HG03571 (cell line): ENCODE measurements around the gene CPLX1.
"Not testable (repeated sequence)": the region's sequence is repeated elsewhere in the genome, so short reads cannot be mapped to it uniquely, and the experiment has no call there.

Source experiments
- ATAC-seq: cut with Tn5 transposase; IDR thresholded peaks from one replicate; pipeline ENCODE4 v1.9.1; 2021; ENCODE audit not compliant: unreplicated experiment

The CPLX1 gene

DNA sequence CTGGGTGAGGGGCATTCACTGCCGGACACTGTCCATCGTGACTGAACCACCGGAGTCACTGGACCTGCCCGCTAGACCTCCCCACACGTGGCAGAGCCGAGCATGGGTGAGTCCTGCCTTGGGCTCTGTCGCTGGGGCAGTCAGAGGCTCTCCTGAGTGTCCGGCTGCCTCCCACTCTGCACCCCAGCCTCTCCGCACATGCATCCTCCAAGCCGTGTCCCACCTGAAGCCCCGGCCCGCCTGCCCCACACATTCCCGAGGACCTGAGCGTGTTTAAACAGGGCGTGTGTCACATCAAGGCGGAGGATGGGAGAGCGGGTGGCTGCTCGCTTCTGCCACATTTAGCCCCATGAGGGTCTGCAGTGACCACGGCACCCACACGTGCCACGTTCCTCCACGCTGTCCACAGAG is 4.7 kb downstream of the CPLX1 start:
- no peak for ATAC-seq

DNA sequence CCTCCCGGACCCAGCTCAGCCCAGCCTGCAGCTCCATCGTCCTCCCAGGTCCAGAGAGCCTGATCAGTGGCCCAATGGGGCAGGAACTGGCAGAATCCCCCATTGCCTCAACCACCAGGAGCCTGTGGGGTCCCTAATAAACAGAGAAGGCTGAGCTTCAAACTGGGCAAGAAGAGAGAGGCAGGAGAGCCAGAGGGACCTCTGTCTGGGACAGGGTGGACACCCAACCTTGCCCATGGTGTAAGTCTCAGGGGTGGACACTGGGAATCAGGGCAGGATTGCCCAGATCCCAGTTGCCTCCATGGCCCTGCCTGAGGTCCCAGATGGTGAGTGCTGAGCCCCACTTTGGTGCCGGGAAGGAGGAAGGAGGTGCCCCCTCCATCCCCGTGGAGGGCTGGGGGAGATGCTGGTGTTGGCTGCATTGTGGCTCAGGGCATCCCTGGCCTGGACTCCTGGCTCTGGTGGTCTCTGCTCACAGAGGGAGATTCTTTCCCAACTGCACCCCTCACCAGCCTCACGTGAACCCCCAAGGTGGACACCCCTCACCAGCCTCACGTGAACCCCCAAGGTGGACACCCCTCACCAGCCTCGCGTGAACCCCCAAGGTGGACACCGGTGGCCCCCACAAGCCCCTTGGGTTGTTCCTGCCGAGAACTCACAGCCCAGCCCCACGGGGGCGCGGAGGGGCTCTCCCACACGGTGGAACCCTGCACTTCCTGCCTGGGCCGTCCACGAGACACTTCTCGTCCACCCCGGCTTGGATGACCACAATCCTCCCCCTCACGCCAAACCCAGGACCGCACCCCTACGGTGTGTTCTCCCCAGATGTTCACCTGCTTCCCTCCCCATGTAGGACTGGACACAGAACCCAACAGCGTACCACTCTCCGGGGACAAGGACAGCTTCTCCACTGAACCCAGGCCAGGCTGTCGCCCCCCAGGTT is 5.4 kb downstream of the CPLX1 start:
- ATAC-seq = no peak

DNA sequence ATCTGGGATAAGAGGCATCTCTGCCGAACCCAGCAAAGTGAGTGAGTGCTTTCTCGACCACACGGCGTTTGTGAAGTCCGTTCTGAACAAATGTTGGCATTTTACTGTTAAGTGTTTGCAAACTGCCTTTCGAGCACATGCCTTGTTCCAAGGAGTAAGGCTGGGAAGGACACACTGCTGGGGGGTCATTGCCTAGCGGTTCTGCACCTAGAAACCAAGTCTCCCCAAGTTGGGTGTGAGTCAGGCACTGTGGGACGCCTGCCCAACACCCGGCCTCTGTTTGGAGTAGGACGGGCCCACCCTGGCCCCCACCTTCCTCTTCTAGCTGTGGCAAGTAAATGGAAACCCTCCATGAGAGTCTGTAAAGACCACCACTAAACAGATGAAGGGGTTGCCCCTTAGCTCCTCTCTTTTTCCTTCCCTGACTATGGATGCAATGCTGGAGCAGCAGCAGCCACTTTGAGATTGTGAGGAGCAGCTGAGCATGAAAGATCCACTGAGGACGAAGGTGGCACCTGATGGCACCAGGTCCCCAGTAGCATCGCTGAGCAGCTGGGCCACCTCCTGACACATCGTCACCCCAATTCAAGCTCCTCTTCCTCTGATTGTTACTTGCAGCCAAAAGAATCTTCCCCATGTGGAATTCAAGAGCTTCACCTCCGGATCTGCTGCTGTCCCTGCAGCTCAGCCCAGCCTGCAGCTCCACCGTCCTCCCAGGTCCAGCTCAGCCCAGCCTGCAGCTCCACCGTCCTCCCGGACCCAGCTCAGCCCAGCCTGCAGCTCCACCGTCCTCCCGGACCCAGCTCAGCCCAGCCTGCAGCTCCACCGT is 6.3 kb downstream of the CPLX1 start:
- no peak for ATAC-seq

DNA sequence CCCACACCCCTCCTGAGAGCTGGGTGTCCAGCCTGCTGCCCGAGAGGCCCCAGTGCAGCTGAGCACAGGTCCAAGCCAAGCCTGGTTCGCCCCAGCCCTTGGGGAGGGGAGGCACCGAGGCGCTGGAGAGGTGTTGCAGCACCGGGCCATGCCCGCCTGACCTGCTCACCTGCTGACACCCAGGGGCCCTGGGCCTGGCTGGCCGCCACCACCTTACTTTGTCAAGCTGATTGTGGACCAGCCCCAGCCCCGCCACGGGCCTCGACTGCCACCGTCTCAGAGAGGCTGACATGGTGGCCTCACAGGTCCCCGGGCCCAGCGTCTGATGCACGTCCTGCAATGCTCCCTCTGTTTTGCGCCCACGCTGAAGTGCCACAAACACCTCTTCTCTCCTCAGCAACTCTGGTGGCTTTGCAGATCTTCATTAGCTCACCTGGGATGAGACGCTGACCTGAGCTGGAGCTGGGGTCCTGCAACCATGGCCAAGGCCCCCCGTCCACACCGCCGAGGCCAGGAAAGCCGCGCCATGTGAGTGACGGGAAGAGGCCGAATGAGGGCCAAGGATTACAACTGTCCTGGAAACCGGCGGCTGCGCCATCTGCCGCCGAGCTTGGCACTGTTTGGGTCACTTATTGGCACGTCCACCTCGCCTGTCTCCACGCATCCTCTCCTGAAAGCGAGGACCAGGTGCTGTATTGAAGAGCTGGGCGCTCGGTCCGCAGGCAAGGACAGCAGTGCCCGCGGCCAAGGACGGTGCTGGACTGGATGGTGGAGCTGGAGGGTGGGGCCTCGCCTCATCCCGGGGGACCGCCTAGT is 7.6 kb downstream of the CPLX1 start:
- ATAC-seq = no peak

DNA sequence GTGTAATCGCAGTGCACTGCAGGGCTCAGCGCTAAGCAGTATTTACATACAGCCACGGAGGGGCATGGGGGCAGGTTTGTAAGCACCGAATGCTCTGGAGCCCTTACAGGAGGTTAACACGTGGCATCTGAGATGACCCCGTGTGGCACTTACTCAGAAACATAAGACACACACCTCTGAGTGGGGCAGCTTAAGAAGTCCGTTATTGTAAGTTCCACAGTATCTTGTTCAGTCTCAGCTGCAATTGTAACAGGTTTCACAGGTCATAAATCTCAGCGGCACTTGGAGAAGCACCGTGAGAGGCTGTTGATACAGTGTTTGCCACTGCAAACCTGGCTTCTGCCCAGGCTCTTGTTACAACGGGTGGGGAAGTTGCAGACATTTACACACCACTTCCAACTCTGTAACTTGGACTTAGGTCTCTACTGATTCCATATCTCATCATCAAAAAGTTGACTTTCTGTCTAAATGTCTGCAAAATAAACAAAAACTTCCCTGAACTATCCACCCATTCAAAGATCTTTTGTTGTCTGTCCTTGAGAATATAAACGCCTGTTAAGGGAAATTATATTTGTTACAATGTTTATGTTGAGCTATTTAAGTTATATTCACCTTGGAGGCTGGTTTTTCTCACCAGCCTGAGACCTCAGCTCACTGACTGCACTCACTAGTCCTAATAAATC is 10.3 kb downstream of the CPLX1 start:
- ATAC-seq = no peak

DNA sequence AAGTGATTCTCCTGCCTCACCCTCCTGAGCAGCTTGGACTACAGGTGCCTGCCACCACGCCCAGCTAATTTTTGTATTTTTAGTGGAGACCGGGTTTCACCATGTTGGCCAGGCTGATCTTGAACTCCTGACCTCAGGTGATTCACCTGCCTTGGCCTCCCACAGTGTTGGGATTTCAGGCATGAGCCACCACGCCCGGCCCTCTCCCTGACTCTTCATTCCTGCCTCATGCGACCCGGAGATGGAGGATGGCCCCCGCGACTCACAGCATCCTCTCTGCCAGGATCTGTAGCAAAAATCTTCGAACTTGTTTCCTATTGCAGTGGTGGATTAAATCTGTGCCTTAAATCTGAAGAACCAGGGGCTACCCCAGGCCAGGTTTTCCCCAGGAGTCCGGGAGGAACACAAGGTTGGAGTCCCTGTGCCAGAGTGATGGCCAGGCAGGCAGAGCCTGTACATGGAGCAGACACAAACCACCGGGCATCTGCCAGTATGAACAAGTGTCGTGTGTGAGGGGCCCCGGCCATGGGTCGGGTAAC is 11.5 kb downstream of the CPLX1 start:
- no peak for ATAC-seq

DNA sequence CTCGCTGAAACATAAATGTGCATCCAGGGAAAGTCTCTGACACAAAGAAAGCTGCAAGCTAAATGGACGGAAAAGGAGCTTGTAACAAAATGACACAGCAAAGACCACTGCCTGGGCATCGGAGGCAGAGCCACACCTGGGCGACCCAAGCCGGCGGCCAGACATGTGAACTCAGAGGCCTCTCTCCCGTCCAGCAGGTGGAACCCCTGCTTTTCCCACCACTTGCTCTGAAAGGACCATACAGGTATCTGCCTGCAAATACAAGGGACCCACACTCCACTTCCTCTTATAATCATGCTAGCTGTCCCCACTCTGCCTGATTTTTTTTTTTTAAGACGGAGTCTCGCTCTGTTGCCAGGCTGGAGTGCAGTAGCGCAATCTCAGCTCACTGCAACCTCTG is 12.0 kb downstream of the CPLX1 start:
- no peak for ATAC-seq

DNA sequence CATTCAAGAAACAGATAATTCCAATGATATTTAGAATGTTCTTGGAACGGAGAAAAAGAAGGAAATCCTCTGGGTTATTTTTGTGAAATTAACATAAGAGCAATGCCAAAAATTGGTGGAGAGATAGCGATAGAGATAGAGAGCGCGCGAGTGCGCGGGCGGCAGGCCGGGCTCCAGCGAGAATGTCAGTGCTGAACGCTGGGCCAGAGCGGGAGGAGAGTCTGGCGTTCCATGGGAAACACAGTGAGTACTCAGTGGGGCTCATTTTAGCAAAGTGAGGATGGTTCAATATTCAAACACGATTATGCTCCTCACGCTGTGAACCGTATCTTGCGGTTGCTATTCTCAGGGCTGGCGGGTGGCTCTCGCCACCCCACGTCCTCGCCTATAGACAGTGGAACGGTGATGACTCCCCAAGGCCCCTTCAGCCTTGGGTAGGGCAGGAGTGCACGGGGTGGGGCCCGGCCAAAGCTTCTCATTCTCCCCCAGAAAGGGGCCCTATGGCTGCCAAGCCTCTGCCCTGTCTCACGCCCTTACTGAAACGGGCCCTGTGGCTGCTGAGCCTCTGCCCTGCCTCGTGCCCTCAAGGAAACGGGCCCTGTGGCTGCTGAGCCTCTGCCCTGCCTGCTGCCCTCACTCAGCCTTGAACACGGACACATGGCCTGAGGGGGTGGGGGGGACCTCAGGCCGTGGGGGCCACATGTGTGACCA is 16.9 kb downstream of the CPLX1 start:
- no peak for ATAC-seq

DNA sequence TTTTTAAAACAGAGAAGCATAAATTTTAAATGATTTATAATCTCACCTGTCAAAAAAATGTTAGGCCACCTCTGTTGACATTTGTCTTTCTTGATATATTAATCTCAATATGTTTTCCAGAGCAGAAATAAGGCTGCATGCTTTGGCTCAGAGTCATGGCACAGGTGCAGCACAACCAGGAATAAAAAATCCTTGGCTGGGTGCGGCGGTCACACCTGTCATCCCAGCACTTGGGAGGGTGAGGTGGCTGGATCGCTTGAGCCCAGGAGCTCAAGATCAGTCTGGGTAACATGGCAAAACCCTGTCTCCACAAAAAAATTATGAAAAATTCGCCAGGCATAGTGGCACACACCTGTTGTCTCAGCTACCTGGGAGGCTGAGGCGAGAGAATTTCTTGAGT is 18.1 kb downstream of the CPLX1 start:
- no peak for ATAC-seq

DNA sequence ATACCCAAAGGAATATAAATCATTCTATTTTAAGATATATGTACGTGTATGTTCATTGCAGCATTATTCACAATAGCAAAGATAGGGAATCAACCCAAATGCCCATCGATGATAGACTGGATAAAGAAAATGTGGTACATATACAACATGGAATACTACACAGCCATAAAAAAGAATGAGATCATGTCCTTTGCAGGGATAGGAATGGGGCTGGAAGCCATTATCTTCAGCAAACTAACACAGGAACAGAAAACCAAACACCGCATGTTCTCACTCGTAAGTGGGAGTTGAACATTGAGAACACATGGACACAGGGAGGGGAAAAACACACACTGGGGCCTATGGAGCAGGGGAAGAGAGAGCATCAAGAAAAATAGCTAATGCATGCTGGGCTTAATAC is 18.9 kb downstream of the CPLX1 start:
- not testable (repeated sequence) for ATAC-seq

DNA sequence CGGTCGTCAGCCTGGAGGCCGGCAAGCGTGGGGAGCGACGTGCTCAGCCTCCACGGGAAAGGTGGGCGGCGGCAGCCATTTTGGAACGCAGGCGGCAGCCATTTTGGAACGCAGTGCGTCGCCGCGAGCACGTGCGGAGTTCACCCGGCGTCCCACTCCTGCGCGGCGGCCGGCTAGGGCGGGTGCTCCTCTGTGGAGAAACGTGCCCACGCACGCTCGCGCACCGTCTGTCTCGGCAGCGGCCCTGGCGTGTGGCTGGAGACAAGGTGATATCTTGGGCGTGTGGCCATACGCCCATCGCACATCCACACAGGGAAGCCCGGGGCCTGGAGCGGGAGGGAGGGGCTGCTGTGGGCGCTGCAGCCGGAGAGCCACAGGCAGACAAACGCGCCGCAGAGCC is 21.1 kb downstream of the CPLX1 start:
- no peak for ATAC-seq

DNA sequence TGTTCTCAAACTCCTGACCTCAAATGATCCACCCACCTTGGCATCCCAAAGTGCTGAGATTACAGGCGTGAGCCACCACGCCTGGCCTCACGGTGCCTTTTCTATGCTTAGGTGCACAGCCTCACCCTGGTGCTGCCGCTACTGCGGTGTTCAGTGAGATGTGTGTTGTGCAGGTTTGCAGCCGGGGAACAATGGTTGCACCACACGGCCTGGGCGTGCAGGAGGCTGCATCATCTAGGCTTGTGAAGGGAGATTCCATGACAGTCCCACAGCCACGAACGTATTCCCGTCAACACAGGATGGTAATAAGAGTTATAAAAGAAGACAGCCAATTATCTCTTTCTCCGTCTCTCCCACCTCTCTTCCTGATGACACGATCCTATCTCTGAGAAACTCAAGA is 22.0 kb downstream of the CPLX1 start:
- ATAC-seq = no peak

DNA sequence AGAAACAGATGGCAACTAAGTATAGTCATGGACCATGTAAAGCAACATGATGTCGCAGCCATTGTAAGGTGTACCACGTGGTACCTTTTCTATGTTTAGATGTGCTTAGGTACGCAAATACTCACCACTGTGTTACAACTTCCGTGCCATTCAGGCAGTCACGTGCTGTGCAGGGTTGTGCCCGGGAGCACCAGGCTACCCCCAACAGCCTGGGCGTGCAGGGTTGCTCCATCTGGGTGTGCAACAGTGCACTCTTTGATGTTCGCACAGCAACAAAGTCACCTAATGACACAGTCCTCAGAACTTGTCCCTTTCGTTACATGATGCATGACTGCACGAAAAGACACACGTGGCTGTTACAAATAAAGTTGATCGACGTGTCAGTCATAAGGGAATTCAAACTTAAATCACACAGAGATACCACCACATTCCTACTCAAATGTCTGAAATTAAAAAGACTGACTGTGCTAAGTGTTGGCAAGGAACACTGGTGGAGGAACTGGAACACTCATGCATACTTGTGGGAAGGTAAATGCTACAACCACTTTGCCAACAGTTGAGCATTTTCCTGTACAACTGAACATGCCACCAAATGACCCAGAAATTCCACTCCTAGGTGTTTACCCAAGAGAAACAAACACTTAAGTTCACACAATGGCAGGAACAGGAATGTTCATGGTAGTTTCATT is 24.3 kb downstream of the CPLX1 start:
- ATAC-seq = no peak

DNA sequence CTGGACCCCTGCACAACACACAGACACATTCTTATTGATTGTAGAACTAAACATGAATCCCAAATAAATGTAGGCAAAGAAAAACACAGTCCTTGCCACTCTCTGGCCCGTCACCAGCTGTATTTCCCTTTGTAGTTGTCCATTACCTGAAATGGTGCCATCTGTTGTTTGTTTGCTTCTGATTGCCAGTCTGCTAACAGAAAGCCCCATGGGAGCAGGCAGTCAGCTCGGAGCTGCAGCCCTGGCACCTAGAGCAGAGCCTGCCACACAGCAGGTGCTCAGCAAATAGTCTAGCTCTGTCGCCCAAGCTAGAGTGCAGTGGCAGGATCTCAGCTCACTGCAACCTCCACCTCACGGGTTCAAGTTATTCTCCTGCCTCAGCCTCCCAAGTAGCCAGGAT is 28.9 kb downstream of the CPLX1 start:
- ATAC-seq = no peak

DNA sequence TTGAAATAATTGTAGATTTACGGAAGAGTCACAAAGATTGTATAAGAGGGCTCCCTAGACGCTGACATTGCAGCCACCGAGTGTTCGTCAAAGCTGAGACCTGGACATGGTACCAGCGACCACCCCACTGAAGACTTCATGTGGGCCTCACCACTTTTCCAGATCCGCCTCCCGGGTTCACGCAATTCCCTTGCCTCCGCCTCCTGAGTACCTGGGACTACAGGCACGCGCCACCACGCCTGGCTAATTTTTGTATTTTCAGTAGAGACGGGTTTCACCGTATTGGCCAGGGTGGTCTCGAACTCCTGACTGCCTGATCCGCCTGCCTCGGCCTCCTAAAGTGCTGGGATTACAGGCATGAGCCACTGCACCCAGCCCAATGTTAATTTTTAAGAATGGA is 29.7 kb downstream of the CPLX1 start:
- no peak for ATAC-seq

DNA sequence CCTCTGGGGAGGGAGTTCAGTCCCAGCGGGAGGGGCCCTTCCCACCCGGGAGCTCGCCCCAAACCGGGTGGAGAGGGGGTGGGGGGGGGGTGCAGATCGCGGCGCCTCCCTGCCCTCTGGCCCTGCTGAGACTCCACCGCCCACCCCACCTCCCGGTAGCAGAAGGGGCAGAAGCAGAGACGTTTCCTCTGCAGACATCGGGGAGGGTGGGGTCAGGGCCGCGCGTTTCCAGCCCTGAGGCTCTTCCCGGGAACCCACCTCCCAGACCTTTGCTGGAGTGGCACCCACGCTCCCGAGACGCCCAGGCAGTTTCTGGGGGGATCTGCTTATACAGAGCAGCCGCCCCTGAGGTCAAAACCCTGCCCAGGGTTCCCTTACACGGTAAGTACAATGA is 30.2 kb downstream of the CPLX1 start:
- ATAC-seq = no peak

DNA sequence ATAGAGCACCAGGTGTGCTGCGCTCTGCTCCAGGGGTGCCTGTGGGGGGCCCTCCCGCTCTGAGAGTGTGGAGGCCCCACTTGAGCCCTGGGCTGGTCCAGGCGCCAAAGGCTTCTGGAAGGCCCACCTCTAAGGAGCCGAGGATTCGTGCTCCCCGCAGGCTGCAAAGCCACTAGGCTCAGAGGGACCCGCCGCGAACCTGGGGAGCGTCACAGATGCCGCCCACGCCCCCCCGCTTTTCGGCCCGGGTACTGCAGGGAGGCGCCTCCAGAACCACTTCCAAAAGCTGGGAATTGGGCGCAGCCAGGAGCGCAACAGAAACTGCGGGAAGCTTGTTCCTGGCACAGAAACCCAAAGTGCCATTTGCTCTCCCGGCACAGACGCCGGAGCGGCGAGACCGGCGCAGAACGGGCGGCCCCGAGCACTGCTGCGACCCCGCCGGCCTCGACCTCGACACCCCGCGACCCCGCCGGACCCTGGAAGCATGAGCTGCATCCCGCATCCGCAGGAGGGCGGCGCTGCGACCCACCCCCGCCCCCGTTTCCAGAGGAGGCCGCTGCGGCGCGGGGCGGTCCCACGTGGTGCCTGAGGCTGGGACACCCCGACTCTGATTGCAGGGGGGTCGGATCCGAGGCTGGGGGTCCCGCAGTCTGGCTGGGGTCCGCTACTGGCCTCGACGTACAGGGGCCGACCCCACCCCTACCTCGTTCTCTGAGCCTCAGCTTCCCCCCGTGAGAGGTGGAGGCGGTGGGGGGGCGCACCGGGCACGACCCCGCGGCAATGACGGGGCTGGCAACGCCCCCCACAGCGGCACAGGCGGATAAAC is 30.8 kb downstream of the CPLX1 start:
- no peak for ATAC-seq

DNA sequence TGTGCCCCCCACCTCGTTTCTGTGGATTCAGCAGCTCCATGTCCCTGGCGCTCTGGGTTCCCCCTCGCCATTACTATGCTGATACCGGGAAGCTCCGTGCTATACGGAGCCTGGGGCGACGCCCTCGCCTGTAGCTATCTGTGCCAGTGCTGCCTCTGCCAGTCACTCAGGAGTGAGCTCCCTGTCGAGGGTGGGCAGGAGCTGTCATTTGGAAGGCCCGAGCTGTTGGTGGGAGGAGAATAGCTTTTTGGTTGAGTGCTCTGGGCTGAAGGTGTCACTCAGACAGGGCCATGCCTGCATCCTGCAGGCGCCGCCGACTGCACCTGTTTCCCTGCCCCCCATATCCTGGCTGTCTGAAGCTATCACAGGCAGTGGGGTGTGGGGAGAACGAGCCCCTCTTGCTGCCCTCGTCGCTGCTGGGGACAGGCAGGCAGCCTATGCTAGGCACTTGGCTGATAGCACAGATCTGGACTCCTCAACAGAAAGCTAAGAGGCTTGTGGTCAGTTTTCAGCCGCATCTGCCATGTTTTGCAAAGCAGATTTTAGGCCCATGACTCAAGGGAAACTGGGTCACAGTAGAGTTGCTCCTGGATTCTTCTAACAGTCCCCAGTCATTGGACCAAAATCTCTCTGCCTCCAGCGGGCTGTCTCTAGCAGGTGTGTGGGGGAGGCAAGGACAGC is 31.8 kb downstream of the CPLX1 start:
- no peak for ATAC-seq
